Measurements from ENCODE around the gene UNC5B.

DNA sequence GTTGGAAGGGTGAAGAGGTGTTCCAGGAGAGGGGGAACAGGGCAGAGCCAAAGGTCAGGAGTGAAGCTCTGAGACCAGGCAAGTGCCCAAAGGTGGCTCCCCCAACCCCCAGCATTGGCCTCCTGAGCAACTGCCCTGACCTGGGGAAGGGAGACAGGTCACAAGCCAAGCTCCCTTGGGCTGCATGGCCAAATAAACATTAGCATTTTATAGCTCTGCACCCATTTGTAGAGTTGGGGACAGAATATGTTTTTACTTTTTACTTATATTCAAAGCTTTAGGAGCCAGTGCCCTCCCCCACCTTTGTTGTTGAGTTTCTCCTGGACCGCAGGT lies 4.0 kb downstream of the UNC5B start:
- TF ChIP-seq, protein P1, sequence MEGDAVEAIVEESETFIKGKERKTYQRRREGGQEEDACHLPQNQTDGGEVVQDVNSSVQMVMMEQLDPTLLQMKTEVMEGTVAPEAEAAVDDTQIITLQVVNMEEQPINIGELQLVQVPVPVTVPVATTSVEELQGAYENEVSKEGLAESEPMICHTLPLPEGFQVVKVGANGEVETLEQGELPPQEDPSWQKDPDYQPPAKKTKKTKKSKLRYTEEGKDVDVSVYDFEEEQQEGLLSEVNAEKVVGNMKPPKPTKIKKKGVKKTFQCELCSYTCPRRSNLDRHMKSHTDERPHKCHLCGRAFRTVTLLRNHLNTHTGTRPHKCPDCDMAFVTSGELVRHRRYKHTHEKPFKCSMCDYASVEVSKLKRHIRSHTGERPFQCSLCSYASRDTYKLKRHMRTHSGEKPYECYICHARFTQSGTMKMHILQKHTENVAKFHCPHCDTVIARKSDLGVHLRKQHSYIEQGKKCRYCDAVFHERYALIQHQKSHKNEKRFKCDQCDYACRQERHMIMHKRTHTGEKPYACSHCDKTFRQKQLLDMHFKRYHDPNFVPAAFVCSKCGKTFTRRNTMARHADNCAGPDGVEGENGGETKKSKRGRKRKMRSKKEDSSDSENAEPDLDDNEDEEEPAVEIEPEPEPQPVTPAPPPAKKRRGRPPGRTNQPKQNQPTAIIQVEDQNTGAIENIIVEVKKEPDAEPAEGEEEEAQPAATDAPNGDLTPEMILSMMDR (conservative IDR thresholded peaks at IDR 0.05 in 1 of 2, IDR thresholded peaks at IDR 0.05 in 1 of 2; ENCODE audit: low read depth in 1 of 2, low read length in 2 of 2), result no peak
- no peak for TF ChIP-seq EZH2 (IDR thresholded peaks at IDR 0.05; ENCODE audit: low read length, missing control alignments)

Measured in fibroblast of lung (primary cell).